T-cell (primary cell): ENCODE results near the gene PPP4R3A. TPM values are rescaled to one million over a fixed set of nuclear protein-coding genes. Genes with fewer than 3 reads are reported as not detected.

Experiments used
- total RNA-seq, 35 experiments: library from RNA in 6 of 35; stranded (reverse) in 6 of 35; fragments of 120-200 nt in 1 of 35; gene quantifications; one replicate each; pipeline versions ENCODE4 v1.2.1 to v1.2.4 and lab custom pipeline; 2013 to 2026

PPP4R3A gene
- total RNA-seq, 5 donors from 2014 or later (not counting 1 experiment from before 2014, with no cell fraction given): 158 to 200 (median 169) TPM

Other genes with a start within 250 kb of the PPP4R3A start
- 100 to 1,000 TPM; 260 to 368 (median 275) TPM for gene CCDC88C, start 92.5 kb downstream of the PPP4R3A start, total RNA-seq
- 1 to 10 TPM; 2.5 to 6.2 (median 4.0) TPM for gene CATSPERB, start 221.8 kb upstream of the PPP4R3A start, total RNA-seq